ENCODE data around the gene HHAT. TPM values are rescaled to one million over a fixed set of nuclear protein-coding genes. Genes with fewer than 3 reads are reported as not detected.

The HHAT gene
- total and polyA plus RNA-seq, 9 of the 15 experiments (the other 6 are each of a cell fraction or from before 2014, with no cell fraction given) = 0.07 to 0.16 (median 0.13) TPM; not detected in 1

DNA sequence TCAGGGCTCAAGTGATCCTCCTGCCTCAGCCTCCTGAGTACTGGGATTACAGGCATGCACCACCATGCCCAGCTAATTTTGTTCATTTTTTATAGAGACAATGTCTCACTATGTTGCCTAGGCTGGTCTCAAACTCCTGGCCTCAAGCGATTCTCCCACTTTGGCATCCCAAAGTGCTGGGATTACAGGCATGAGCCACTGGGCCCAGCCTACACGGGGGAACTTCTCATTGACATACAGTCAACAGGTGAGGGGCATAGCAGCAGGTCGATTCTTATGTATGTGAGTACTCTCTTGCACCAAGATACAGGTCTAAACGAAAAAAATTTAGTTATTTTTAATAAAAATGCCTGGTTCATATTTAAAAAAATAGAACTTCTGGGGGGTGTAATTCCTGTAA is 39.5 kb upstream of the HHAT start (continued):
- TF ChIP-seq NFE2L1 (tag; IDR thresholded peaks at IDR 0.05; ENCODE audit: borderline replicate concordance, low read depth) (no peak), NCOA2 (IDR thresholded peaks at IDR 0.05; ENCODE audit: partially characterized antibody in 2 of 2) (no peak), KLF6 (CRISPR knock-in tag; IDR thresholded peaks at IDR 0.05; ENCODE audit: borderline replicate concordance) (no peak), NELFE (IDR thresholded peaks at IDR 0.05; ENCODE audit: insufficient read depth, insufficient read length) (no peak), ZBTB17 (CRISPR knock-in tag; IDR thresholded peaks at IDR 0.05) (no peak), ZNF511 (CRISPR knock-in tag; IDR thresholded peaks at IDR 0.05) (no peak), DACH1 (IDR thresholded peaks at IDR 0.05; ENCODE audit: partially characterized antibody) (no peak), NR0B1 (IDR thresholded peaks at IDR 0.05; ENCODE audit: partially characterized antibody) (no peak)

- Histone ChIP-seq H3K9ac (ENCODE audit: insufficient read depth in 1 of 2, low read depth in 2 of 2, low read length in 2 of 2) (no peak overlapping the region), H3K9me1 (ENCODE audit: control insufficient read depth, insufficient read depth, low read length) (no peaks in the 10 kb centered on the region), H4K20me1 (replicated peaks; ENCODE audit: control insufficient read depth, insufficient read depth, low read length) (no peaks in the 10 kb centered on the region), H3K9me3 (replicated peaks; ENCODE audit: control insufficient read depth, insufficient read depth, low read depth, low read length) (no peaks in the 10 kb centered on the region), H3K4me2 (ENCODE audit: insufficient read depth, low read length) (no peak overlapping the region), H3K4me3 (no peak overlapping the region), H2AFZ (ENCODE audit: low read depth, low read length) (no peak overlapping the region), H3K36me3 (ENCODE audit: control insufficient read depth, insufficient read depth, low read length) (no peaks in the 10 kb centered on the region), H3K27me3 (ENCODE audit: control insufficient read depth in 2 of 2, insufficient read depth in 2 of 2, low read length in 2 of 2) (peaks cover 5 to 18% of the 10 kb centered on the region in 2 experiments; a peak in 2 of 5 replicates), H3K27ac (ENCODE audit: extremely low read depth, low read depth, low read length) (no peak overlapping the region), H3K79me2 (ENCODE audit: control insufficient read depth, insufficient read depth, low read length) (no peaks in the 10 kb centered on the region), H3K4me1 (replicated peaks in 1 of 2; ENCODE audit: control insufficient read depth in 2 of 2, insufficient read depth in 2 of 2, low read length in 2 of 2) (peaks cover 0 to 6% of the 10 kb centered on the region in 2 experiments; a peak in 1 of 5 replicates)
- in situ Hi-C loops (cut with MboI) = no loop called here
- ChIA-PET CTCF (ENCODE audit: low intra/inter-chr PET ratio) (no interaction called here), POLR2A (no interaction called here)
- FAIRE-seq (no peak), DNase-seq (ENCODE audit: extremely low read depth in 1 of 4, low spot score in 3 of 4) (no peak), ATAC-seq (no peak)
- intact Hi-C loops (cut with micrococcal nuclease) = no loop called here
- TF ChIP-seq, protein P1, sequence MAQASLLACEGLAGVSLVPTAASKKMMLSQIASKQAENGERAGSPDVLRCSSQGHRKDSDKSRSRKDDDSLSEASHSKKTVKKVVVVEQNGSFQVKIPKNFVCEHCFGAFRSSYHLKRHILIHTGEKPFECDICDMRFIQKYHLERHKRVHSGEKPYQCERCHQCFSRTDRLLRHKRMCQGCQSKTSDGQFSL (CRISPR knock-in tag; IDR thresholded peaks at IDR 0.05) = no peak
- TF ChIP-seq, protein P1 (tag; IDR thresholded peaks at IDR 0.05) = no peak
- WGBS (ENCODE audit: insufficient coverage, low coverage, missing lambda C conversion rate) = 0% methylated on average over 8 of the region's 8 CpGs
- BruUV-seq (replicated peaks) = no TSS peak
Observed at GRCh38 chr1:210291081-210291764, 37.5 kb upstream of the HHAT start.
